SW480 (cell line): ENCODE measurements around the gene MBOAT1.
"Not testable (repeated sequence)": the region's sequence is repeated elsewhere in the genome, so short reads cannot be mapped to it uniquely, and the experiment has no call there.

Experiments
- DNase-seq: peaks from one replicate; pipeline ENCODE4 v3.0.0-alpha.2; 2016; ENCODE audit warnings: low spot score

The MBOAT1 gene

GRCh38 chr6:20169786-20170185, 42.5 kb downstream of the MBOAT1 start:
- no peak for DNase-seq

DNA sequence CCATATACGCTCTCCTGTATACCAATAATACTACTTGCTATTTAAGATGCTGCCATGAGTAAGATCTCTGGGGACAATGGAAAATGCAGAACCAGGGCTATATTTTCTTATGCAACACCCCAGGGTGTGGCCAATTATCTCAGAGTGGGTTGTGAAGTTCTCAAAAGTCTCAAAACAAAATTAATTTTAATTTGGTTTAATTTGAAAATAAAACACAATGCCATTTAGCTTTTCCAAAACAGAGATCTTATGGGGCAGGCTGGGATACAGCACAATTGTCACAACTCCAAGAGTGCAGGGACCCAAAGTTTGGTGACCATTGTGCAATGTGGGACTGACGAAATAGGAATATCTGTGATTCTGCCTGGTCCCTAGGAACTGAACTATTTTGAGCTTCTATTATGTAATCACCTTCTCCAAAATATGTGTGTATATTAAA, 43.1 kb downstream of the MBOAT1 start:
- DNase-seq = no peak

DNA sequence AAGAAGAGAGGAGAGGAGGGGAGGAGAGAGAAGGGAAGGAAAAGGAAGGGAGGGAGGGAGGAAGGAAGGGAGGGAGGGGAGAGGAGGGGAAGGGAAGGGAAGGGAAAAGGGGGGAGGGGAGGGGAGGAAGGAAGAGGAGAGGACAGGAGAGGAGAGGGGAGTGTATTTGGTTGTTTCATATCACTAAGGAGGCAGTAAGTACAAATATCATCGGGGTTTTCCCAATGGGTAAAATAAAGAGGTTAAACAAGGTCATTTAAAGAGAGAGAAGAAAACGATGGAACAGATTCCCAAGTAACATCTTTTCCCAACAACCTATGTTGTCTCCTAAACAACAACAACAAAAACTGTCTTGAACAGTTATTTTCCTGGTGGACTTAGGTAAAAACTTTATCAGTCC, 43.6 kb downstream of the MBOAT1 start:
- DNase-seq = no peak

DNA sequence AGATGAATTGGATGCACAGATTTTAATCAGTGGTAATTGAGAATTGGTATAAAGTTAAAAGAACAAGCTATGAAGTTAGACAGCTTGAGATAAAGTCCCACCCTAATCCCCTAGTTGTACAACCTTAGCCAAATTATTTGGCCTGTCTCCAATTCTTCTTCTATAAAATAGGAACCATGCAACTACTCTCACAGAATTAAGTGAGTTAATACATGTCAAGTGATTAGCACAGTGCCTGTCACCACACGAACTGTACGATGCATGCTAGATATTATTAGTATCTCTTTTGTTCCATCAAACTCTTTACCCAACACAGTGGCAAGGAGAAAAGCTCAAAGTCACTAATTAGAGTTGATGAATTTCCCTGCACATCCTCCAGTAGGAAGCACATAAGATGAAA, 44.7 kb downstream of the MBOAT1 start:
- DNase-seq = no peak

DNA sequence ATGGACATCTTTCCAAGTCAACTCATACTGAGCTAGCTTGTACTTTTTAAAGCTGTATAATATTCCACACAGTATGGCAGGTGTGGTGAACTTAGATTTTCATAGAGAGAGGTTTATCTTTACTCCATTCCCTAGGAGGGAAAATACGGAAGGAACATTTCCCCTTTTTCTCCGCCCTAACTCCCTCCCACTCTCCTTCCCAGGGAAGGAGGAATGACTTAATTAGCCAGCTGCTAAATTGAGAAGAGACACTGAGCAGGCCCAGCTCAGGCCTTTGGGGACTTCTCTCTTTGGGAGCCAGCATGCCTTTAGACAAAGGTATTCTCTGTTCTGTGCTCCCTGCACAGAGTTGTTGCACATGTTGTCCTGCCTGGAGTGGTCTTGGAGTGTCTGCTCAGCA, 46.1 kb downstream of the MBOAT1 start:
- DNase-seq = no peak

GRCh38 chr6:20162515-20162914, 49.8 kb downstream of the MBOAT1 start:
- DNase-seq = no peak

DNA sequence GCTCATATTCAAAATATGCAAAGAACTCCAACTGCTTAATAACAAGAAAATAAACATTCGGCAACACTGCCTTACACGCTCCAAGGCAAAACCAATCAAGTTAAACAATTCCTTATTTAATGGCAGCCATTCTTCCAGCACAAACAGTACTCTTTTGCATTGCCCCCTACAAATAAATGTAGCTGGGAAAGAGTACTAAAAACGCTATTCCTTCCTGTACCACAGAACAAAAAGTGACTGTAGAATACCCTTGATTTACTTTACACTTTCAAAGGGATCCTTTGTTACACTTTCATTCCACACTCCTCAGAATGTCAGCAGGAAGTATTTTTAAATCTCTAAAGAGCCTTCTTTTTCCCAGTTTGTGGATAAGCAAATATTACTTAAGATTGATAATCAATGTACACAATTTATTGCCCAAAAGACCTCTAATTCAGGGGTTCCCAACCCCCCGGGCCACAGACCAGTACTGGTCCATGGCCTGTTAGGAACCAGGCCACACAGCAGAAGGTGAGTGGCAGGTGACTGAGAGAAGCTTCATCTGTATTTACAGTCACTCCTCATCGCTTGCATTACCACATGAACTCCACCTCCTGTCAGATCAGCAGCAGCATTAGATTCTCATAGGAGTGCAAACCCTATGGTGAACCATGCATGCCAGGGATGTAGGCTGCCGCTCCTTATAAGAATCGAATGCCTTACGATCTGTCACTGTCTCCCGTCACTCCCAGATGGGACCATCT, 51.6 kb downstream of the MBOAT1 start:
- DNase-seq = no peak

DNA sequence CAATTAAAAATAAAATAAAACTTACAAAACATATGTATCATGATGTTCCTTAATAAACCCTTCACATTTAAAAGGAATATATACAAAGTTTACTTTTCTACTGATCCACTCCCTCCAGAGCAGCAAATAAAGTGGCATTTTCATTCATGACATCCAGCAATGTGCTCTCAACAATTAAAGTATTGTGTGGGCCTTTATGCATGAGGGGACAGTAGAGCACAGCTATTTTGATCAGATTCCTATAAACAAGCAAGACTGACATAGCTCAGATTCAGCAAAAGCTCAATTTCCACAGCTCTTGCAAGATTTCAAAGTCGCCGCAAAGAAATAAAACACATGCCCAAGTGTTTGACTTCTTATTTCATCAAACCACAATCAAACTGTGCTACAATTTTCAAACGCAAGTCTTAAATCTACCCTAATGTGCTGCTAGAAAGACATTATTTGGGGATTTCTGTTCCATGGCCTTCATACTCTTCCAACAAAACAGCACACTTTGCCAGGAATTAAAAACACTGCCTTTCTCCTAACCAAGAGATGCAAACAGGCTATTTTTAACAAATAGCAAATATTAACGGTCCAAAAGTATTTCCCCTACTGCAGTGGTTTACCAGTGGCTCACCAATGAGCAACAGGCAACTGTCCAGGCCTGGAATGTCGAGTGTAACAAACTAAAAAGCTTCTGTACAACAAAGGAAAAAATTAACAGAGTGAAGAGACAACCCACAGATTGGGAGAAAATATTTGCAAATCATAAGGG, 52.3 kb downstream of the MBOAT1 start:
- no peak for DNase-seq

GRCh38 chr6:20159098-20159497, 53.2 kb downstream of the MBOAT1 start:
- DNase-seq = no peak

- no peak for DNase-seq
Measured at GRCh38 chr6:20158676-20159075, 53.6 kb downstream of the MBOAT1 start.

DNA sequence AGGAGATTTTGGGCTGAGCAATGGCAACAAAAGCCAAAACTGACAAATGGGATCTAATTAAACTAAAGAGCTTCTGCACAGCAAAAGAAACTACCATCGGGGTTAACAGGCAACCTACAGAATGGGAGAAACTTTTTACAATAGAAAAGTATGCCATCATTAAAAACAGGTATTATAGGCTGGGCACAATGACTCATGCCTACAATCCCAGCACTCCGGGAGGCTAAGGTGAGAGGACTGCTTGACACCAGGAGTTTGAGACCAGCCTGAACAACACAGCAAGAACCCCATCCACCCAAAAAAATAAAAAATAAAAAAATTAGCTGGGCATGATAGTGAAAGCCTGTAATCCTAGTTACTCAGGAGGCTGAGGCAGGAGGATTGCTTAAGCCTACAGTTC, 55.4 kb downstream of the MBOAT1 start:
- DNase-seq = no peak

DNA sequence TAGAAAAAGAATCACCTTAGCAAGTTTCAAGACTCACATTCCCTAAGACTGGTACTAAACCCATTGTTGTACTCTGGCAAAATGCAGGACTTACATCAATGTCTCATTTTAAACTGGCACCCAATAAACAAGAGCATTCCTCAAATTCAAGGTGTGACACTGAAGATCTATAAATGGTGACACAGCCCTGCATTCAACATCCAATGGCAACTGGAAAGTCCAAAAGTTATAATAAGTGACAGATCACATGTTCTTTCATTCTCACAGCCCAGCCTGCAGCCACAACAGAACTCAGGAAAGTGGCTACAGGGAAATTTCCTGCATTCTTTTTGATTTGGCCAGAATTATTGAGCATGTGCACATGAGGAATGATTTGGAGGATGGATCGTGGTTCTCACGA, 57.5 kb downstream of the MBOAT1 start:
- no peak for DNase-seq

DNA sequence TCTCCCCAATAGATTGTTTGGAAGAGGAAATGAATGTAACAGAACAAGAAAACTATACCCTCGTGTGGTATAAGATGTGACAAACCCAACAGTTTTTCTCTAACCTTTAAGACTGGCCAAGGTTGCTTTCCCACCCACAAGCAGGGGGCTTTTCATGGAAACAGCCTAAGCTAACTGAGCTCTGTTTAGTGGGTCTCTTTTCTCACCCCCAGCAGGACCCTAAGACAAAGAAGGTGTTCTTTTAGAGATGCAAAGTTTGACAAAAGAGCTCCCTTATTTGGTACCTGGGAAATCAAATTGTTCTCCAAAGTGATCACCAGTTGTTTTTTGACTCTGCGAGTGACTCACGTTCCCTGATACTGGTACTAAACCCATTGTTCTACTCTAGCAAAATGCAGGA, 59.1 kb downstream of the MBOAT1 start:
- DNase-seq = no peak

- no peak for DNase-seq
Measured at GRCh38 chr6:20148433-20148832, 63.8 kb downstream of the MBOAT1 start.

GRCh38 chr6:20147469-20147868, 64.8 kb downstream of the MBOAT1 start:
- no peak for DNase-seq

GRCh38 chr6:20146831-20147230, 65.4 kb downstream of the MBOAT1 start:
- DNase-seq = not testable (repeated sequence)

GRCh38 chr6:20146291-20146690, 66.0 kb downstream of the MBOAT1 start:
- no peak for DNase-seq

- DNase-seq = no peak
Measured at GRCh38 chr6:20142866-20143265, 69.4 kb downstream of the MBOAT1 start.

GRCh38 chr6:20141931-20142330, 70.3 kb downstream of the MBOAT1 start:
- DNase-seq = no peak

DNA sequence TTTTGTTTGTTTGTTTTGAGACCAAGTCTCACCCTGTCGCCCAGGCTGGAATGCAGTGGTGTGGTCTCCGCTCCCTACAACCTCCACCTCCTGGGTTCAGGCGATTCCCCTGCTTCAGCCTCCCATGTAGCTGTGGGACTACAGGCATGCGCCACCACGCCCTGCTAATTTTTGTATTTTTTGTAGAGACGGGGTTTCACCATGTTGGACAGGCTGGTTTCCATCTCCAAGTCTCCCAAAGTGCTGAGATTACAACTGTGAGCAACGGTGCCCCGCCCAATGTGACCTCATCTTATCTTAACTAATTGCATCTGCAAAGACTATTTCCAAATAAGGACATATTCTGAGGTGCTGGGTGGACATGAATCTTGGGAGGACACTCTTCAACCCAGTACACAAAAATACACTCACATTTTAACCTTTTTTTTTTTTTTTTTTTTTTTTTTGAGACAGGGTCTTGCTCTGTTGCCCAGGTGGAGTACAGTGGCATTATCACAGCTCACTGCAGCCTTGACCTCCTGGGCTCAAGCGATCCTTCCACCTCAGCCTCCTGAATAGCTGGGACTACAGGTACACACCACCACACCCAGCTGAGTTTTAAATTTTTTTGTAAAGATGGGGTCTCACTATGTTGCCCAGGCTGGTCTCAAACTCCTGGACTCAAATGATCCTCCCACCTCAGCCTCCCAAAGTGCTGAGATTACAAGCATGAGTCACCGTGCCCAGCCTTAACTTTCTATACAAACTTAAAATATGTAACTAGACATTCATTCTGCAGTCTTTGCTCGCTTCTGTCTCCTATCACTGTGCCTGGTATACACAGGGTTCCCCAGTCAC, 72.9 kb downstream of the MBOAT1 start:
- not testable (repeated sequence) for DNase-seq

DNA sequence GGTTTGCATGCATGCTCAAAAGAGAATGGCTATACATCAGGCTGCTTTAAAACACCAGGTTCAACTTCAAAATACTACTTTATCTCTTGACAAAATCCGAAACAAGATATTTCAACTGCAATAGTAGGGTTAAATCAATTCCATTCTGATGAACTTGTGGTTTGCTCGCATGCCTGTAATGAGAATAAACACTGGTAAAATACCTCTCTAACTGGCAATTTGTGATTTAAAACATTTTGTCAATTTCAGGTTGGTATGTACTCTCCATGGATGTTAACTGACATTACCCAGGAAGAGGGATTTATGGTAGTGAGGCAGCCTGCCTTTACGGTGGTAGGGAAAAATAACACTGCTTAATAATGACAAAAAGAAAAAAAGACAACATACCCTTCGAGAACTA, 74.4 kb downstream of the MBOAT1 start:
- no peak for DNase-seq

- no peak for DNase-seq
Measured at GRCh38 chr6:20137240-20137639, 75.0 kb downstream of the MBOAT1 start.
